ENCODE results near the gene PTK7. TPM values are rescaled to one million over a fixed set of nuclear protein-coding genes. Genes with fewer than 3 reads are reported as not detected.

PTK7 gene
- total RNA-seq, 1 experiment from 2014 or later = 106 TPM

- Histone ChIP-seq H3K4me3 (peak overlapping the region; percentile 80), H4K20me1 (ENCODE audit: insufficient read depth) (no peaks in the 10 kb centered on the region), H2AFZ (peak overlapping the region; percentile 86), H3K27me3 (ENCODE audit: insufficient read depth, low read depth) (no peaks in the 10 kb centered on the region), H3K79me2 (ENCODE audit: low read depth) (peaks cover 32% of the 10 kb centered on the region), H3K9me2 (ENCODE audit: insufficient read depth) (no peaks in the 10 kb centered on the region), H3F3A (ENCODE audit: insufficient read depth, low read depth) (peaks cover 30% of the 10 kb centered on the region; the same call in 1 of the 2 replicates), H3K4me1 (replicated peaks; ENCODE audit: insufficient read depth) (peaks cover 22% of the 10 kb centered on the region), H3K36me3 (ENCODE audit: low read depth) (no peaks in the 10 kb centered on the region; the same call in 1 of the 2 replicates), H3K4me2 (peak overlapping the region; percentile 96), H3K27ac (no peak overlapping the region), H3K9me3 (ENCODE audit: insufficient read depth, low read depth) (no peaks in the 10 kb centered on the region)
- intact Hi-C loops (cut with micrococcal nuclease; ENCODE audit: unreplicated experiment) = loop anchor here (2.0 to 5.0 kb wide), 2 partner anchors 46 to 112 kb away; partner anchors contain the start of genes KLHDC3, MEA1 and SRF
- no peak for DNase-seq
- POLR2A ChIA-PET (ENCODE audit: unreplicated experiment) = interaction anchor here (0.6 kb wide), 1 partner anchor 175 kb away, joined by 3 read pairs; no protein-coding TSS in a partner anchor
- CTCF ChIA-PET = no interaction called here
- TSS peak; percentile 50 for BruUV-seq (replicated peaks)
- TF ChIP-seq CTCF (conservative IDR thresholded peaks at IDR 0.05) (no peak), EZH2 (IDR thresholded peaks at IDR 0.05; ENCODE audit: low read depth) (no peak)
Observed at GRCh38 chr6:43058531-43058930, 17.6 kb upstream of the PTK7 start.

- intact Hi-C loops (cut with micrococcal nuclease; ENCODE audit: unreplicated experiment) = loop anchor here (1.0 to 5.0 kb wide), 3 partner anchors 47 to 115 kb away; partner anchors contain the start of genes KLHDC3, MEA1 and SRF
- Histone ChIP-seq H3K36me3 (ENCODE audit: low read depth) (no peaks in the 10 kb centered on the region; the same call in 1 of the 2 replicates), H3K9me2 (ENCODE audit: insufficient read depth) (no peaks in the 10 kb centered on the region), H3K9me3 (ENCODE audit: insufficient read depth, low read depth) (no peaks in the 10 kb centered on the region), H3K4me2 (peak within 1 kb of the TSS; percentile 96), H3K27me3 (ENCODE audit: insufficient read depth, low read depth) (no peaks in the 10 kb centered on the region), H2AFZ (peak within 1 kb of the TSS; percentile 87), H3F3A (ENCODE audit: insufficient read depth, low read depth) (peaks cover 26% of the 10 kb centered on the region; the same call in 1 of the 2 replicates), H3K79me2 (ENCODE audit: low read depth) (peaks cover 32% of the 10 kb centered on the region), H3K4me3 (peak within 1 kb of the TSS; percentile 80), H4K20me1 (ENCODE audit: insufficient read depth) (no peaks in the 10 kb centered on the region), H3K27ac (peak within 1 kb of the TSS; percentile 61), H3K4me1 (replicated peaks; ENCODE audit: insufficient read depth) (peaks cover 22% of the 10 kb centered on the region)
- ChIA-PET POLR2A (ENCODE audit: unreplicated experiment) (interaction anchor here (0.5 to 1.1 kb wide), 12 partner anchors 16 to 465 kb away, joined by 3 to 8 read pairs (median 6); partner anchors contain the start of genes CNPY3, CUL9, KLHDC3 and PPP2R5D), CTCF (interaction anchor here (0.5 to 1.2 kb wide), 2 partner anchors 85 to 437 kb away, joined by 4 read pairs; no protein-coding TSS in a partner anchor)
- peak; percentile 94 to 95 for DNase-seq
- no TSS peak for BruUV-seq (replicated peaks)
- TF ChIP-seq EZH2 (IDR thresholded peaks at IDR 0.05; ENCODE audit: low read depth) (no peak), CTCF (conservative IDR thresholded peaks at IDR 0.05) (no peak)
Observed at GRCh38 chr6:43059168-43060033, 16.7 kb upstream of the PTK7 start, which contains the start of the genes KLC4 and MRPL2. TSS of gene KLC4 (plus strand) at chr6:43059631. CDS start at chr6:43061336, 1,705 bp downstream. TSS of gene MRPL2 (minus strand) at chr6:43059434. CDS start at chr6:43059381, 53 bp downstream.

GRCh38 chr6:43060034-43060754 lies 15.9 kb upstream of the PTK7 start:
- Histone ChIP-seq H4K20me1 (ENCODE audit: insufficient read depth) (no peaks in the 10 kb centered on the region), H3K4me3 (peak overlapping the region; percentile 80), H3K27me3 (ENCODE audit: insufficient read depth, low read depth) (no peaks in the 10 kb centered on the region), H3K27ac (peak overlapping the region; percentile 61), H3K4me2 (peak overlapping the region; percentile 86), H3K79me2 (ENCODE audit: low read depth) (peaks cover 32% of the 10 kb centered on the region), H3K36me3 (ENCODE audit: low read depth) (no peaks in the 10 kb centered on the region; the same call in 1 of the 2 replicates), H3K4me1 (replicated peaks; ENCODE audit: insufficient read depth) (peaks cover 22% of the 10 kb centered on the region), H3K9me2 (ENCODE audit: insufficient read depth) (no peaks in the 10 kb centered on the region), H2AFZ (peak overlapping the region; percentile 87), H3F3A (ENCODE audit: insufficient read depth, low read depth) (peaks cover 19% of the 10 kb centered on the region; the same call in 1 of the 2 replicates), H3K9me3 (ENCODE audit: insufficient read depth, low read depth) (no peaks in the 10 kb centered on the region)
- TF ChIP-seq CTCF (conservative IDR thresholded peaks at IDR 0.05) = no peak
- TF ChIP-seq EZH2 (IDR thresholded peaks at IDR 0.05; ENCODE audit: low read depth) = no peak
- BruUV-seq (replicated peaks) = no TSS peak
- ChIA-PET POLR2A (ENCODE audit: unreplicated experiment) (interaction anchor here (0.6 to 1.1 kb wide), 6 partner anchors 16 to 1025 kb away, joined by 3 to 6 read pairs (median 4); partner anchors contain the start of genes CNPY3 and PTK7), CTCF (interaction anchor here (0.6 to 1.2 kb wide), 2 partner anchors 84 kb away, joined by 3 to 4 read pairs; no protein-coding TSS in a partner anchor)
- peak; percentile 62 to 74 for DNase-seq
- intact Hi-C loops (cut with micrococcal nuclease; ENCODE audit: unreplicated experiment) = no loop called here

Data from PC-9 (cell line).